NCI-H187 treated with DMSO at 0.1 percent for 48 hours (cell line): Measurements from ENCODE around the gene LAMP5.

Source experiments
- DNase-seq: peaks from one replicate; lab custom pipeline; 2025; lab: John Stamatoyannopoulos, UW

LAMP5 gene

GRCh38 chr20:9500121-9500520, 14.3 kb upstream of the LAMP5 start:
- no peak for DNase-seq

- no peak for DNase-seq
These were observed 12.9 kb upstream of the LAMP5 start for GRCh38 chr20:9501473-9501872.

- DNase-seq: no peak
These were observed 10.7 kb upstream of the LAMP5 start for GRCh38 chr20:9503526-9504245.

GRCh38 chr20:9506280-9506821, 8.0 kb upstream of the LAMP5 start:
- DNase-seq: no peak

- DNase-seq: no peak
These were observed 7.4 kb upstream of the LAMP5 start for GRCh38 chr20:9506964-9507369.

- no peak for DNase-seq
These were observed 6.7 kb upstream of the LAMP5 start for GRCh38 chr20:9507544-9508239.

- DNase-seq: no peak
These were observed 6.1 kb upstream of the LAMP5 start for GRCh38 chr20:9508240-9508661.

- DNase-seq: no peak
These were observed 5.7 kb upstream of the LAMP5 start for GRCh38 chr20:9508696-9509178.

GRCh38 chr20:9509246-9509645, 5.1 kb upstream of the LAMP5 start:
- DNase-seq: no peak

- no peak for DNase-seq
These were observed 3.5 kb upstream of the LAMP5 start for GRCh38 chr20:9510911-9511310.

- no peak for DNase-seq
These were observed 324 bp upstream of the LAMP5 start for GRCh38 chr20:9514072-9514460.

GRCh38 chr20:9515214-9515585, 810 bp downstream of the LAMP5 start:
- DNase-seq: no peak

GRCh38 chr20:9515741-9516233, 1.4 kb downstream of the LAMP5 start:
- no peak for DNase-seq

- no peak for DNase-seq
These were observed 2.0 kb downstream of the LAMP5 start for GRCh38 chr20:9516234-9516871.

GRCh38 chr20:9517297-9518162, 3.1 kb downstream of the LAMP5 start:
- no peak for DNase-seq

GRCh38 chr20:9518576-9519175, 4.3 kb downstream of the LAMP5 start:
- no peak for DNase-seq

- no peak for DNase-seq
These were observed 5.7 kb downstream of the LAMP5 start for GRCh38 chr20:9520086-9520485.

- DNase-seq: no peak
These were observed 9.2 kb downstream of the LAMP5 start for GRCh38 chr20:9523636-9524035.

- no peak for DNase-seq
These were observed 17.2 kb downstream of the LAMP5 start for GRCh38 chr20:9531581-9531980.

- no peak for DNase-seq
These were observed 17.9 kb downstream of the LAMP5 start for GRCh38 chr20:9532069-9532838.
